OCI-LY7 (cell line): ENCODE measurements around the gene OCRL.

Source experiments
- CTCF ChIP-seq: fragments of 200-600 bp; sonication (generic); conservative IDR thresholded peaks from 2 replicates; pipeline ENCODE4 v1.5.1; 2014; ENCODE audit warnings: mild to moderate bottlenecking, antibody characterized with exemption, low read length, moderate library complexity, mixed read lengths
- EZH2phosphoT487 ChIP-seq: fragments of 200-600 bp; sonication (generic); IDR thresholded peaks from 2 replicates; pipeline ENCODE4 v1.6.1; 2018; ENCODE audit warnings: low read depth, borderline replicate concordance, mild to moderate bottlenecking, mixed run types, antibody characterized with exemption, low read length, moderate library complexity, mixed read lengths

GRCh38 chrX:129553619-129554288 lies 13.7 kb downstream of the OCRL start:
- no peak for TF ChIP-seq CTCF
- no peak for TF ChIP-seq EZH2phosphoT487
